SK-N-SH (cell line): Measurements from ENCODE around the gene MAPK13. TPM values are rescaled to one million over a fixed set of nuclear protein-coding genes. Genes with fewer than 3 reads are reported as not detected.
A peak's percentile ranks its signal among the peaks of the same experiment; 100 is the strongest.

ENCODE experiments used
- CTCF ChIA-PET: fragments of 300-600, 350-600 bp; formaldehyde crosslinking; extraction: SDS; loops from one replicate; lab custom pipeline; 2021; lab: Yijun Ruan, JAX
- POLR2A ChIA-PET: fragments of 350-600 bp; sonication (Branson Sonifier 250); formaldehyde crosslinking; extraction: SDS; loops from one replicate; lab custom pipeline; 2020; ENCODE audit warnings: antibody characterized with exemption, inconsistent platforms; lab: Yijun Ruan, JAX
- DNase-seq: peaks from one replicate; pipeline ENCODE4 v3.0.0; 2012
- H2AFZ ChIP-seq: fragments of 200-600 bp; sonication (generic); 2 replicates; pipeline ENCODE4 v1.8.1; 2016; ENCODE audit warnings: antibody characterized with exemption, mild to moderate bottlenecking, low read depth
- H3F3A ChIP-seq: fragments of 200-600 bp; sonication (generic); replicated peaks from 2 replicates; pipeline ENCODE3; 2016; ENCODE audit warnings: antibody characterized with exemption, mild to moderate bottlenecking; ENCODE audit not compliant: insufficient read depth
- H3K27ac ChIP-seq, 2 experiments: fragments of 200-500 bp in 1 of 2; fragments of 200-600 bp in 1 of 2; sonication (Bioruptor generic) in 1 of 2; sonication (generic), shearing (Covaris generic) in 1 of 2; 2 replicates each; pipeline versions ENCODE4 v1.5.1 to v1.6.1; 2014 to 2016; ENCODE audit warnings: low read depth in 2 of 2, inconsistent platforms in 1 of 2, low read length in 1 of 2, mild to moderate bottlenecking in 1 of 2, mixed read lengths in 1 of 2
- H3K27me3 ChIP-seq: fragments of 200-600 bp; sonication (generic), shearing (Covaris generic); 2 replicates; pipeline ENCODE4 v1.6.1; 2016; ENCODE audit warnings: mixed run types; ENCODE audit not compliant: insufficient read depth
- H3K36me3 ChIP-seq, 2 experiments: fragments of 200-500 bp in 1 of 2; fragments of 200-600 bp in 1 of 2; sonication (Bioruptor generic) in 1 of 2; sonication (generic) in 1 of 2; replicated peaks in 1 of 2; 2 replicates each; pipeline versions ENCODE3 to v1.5.1; 2014 to 2016; ENCODE audit warnings: low read length in 1 of 2, mild to moderate bottlenecking in 1 of 2; ENCODE audit not compliant: insufficient read depth in 2 of 2, control insufficient read depth in 1 of 2
- H3K4me1 ChIP-seq, 2 experiments: fragments of 200-500 bp in 1 of 2; fragments of 200-600 bp in 1 of 2; sonication (Bioruptor generic) in 1 of 2; sonication (generic), shearing (Covaris generic) in 1 of 2; 2 replicates each; pipeline versions ENCODE4 v1.5.1 to v1.6.1; 2014 to 2016; ENCODE audit warnings: low read depth in 1 of 2, low read length in 1 of 2, mixed run types in 1 of 2; ENCODE audit not compliant: insufficient read depth in 2 of 2, control insufficient read depth in 1 of 2
- H3K4me2 ChIP-seq: fragments of 200-600 bp; sonication (generic), shearing (Covaris generic); 2 replicates; pipeline ENCODE4 v1.6.1; 2017; ENCODE audit warnings: mixed run types
- H3K4me3 ChIP-seq, 2 experiments: fragments of 200-500 bp in 1 of 2; fragments of 200-600 bp in 1 of 2; sonication (Bioruptor generic) in 1 of 2; sonication (generic), shearing (Covaris generic) in 1 of 2; 2 replicates each; pipeline versions ENCODE4 v1.5.1 to v1.8.1; 2014 to 2016; ENCODE audit warnings: low read depth in 2 of 2, inconsistent platforms in 1 of 2, low read length in 1 of 2, mild to moderate bottlenecking in 1 of 2, mixed read lengths in 1 of 2, moderate library complexity in 1 of 2
- H3K79me2 ChIP-seq: fragments of 200-600 bp; sonication (generic); 2 replicates; pipeline ENCODE4 v1.8.1; 2017; ENCODE audit warnings: mild to moderate bottlenecking; ENCODE audit not compliant: insufficient read depth
- H3K9ac ChIP-seq: fragments of 200-600 bp; sonication (generic); 2 replicates; pipeline ENCODE4 v1.6.1; 2017; ENCODE audit warnings: mixed run types
- H3K9me2 ChIP-seq: fragments of 200-600 bp; sonication (generic); 2 replicates; pipeline ENCODE4 v1.6.1; 2017; ENCODE audit warnings: mixed run types
- H3K9me3 ChIP-seq: fragments of 200-600 bp; sonication (generic); 2 replicates; pipeline ENCODE4 v1.6.1; 2017; ENCODE audit warnings: mixed run types, mild to moderate bottlenecking, moderate library complexity
- H4K20me1 ChIP-seq: fragments of 200-600 bp; sonication (generic); 2 replicates; pipeline ENCODE4 v1.6.1; 2017; ENCODE audit warnings: mild to moderate bottlenecking, mixed run types; ENCODE audit not compliant: insufficient read depth
- CHD2 ChIP-seq: fragments of 150-350 bp; IDR thresholded peaks from 2 replicates; pipeline ENCODE4 v1.6.1; 2018; ENCODE audit warnings: low read length; ENCODE audit not compliant: partially characterized antibody
- ELF1 ChIP-seq: IDR thresholded peaks from 2 replicates; pipeline ENCODE4 v1.4.0; 2012
- GABPA ChIP-seq: IDR thresholded peaks from 2 replicates; pipeline ENCODE4 v1.4.0; 2012; ENCODE audit warnings: low read depth, mild to moderate bottlenecking
- MEF2A ChIP-seq: IDR thresholded peaks from 2 replicates; pipeline ENCODE4 v1.4.0; 2012; ENCODE audit warnings: low read depth, borderline replicate concordance
- MXI1 ChIP-seq: IDR thresholded peaks from 2 replicates; pipeline ENCODE4 v1.6.1; 2012; ENCODE audit warnings: mild to moderate bottlenecking, low read depth, low read length, improper control_type of control experiment
- NFIC ChIP-seq: IDR thresholded peaks from 2 replicates; pipeline ENCODE4 v1.4.0; 2012; ENCODE audit warnings: borderline replicate concordance
- RAD21 ChIP-seq: IDR thresholded peaks from 2 replicates; pipeline ENCODE4 v1.6.1; 2012; ENCODE audit warnings: mild to moderate bottlenecking, low read length
- RFX5 ChIP-seq: IDR thresholded peaks from 2 replicates; pipeline ENCODE4 v1.6.1; 2012; ENCODE audit warnings: mild to moderate bottlenecking, improper control_type of control experiment, low read length
- RXRA ChIP-seq: IDR thresholded peaks from 2 replicates; pipeline ENCODE4 v1.4.0; 2012; ENCODE audit warnings: low read depth, mild to moderate bottlenecking, borderline replicate concordance
- SMC3 ChIP-seq: IDR thresholded peaks from 2 replicates; pipeline ENCODE4 v1.6.1; 2012; ENCODE audit warnings: low read depth, low read length, improper control_type of control experiment
- TCF12 ChIP-seq: IDR thresholded peaks from 2 replicates; pipeline ENCODE4 v1.4.0; 2012
- TEAD4 ChIP-seq: IDR thresholded peaks from 2 replicates; pipeline ENCODE4 v1.4.0; 2012; ENCODE audit warnings: mild to moderate bottlenecking, borderline replicate concordance; ENCODE audit not compliant: insufficient read depth
- YY1 ChIP-seq: IDR thresholded peaks from 2 replicates; pipeline ENCODE4 v1.4.0; 2012; ENCODE audit warnings: low read depth, mild to moderate bottlenecking
- WGBS: methylation state at CpG from one replicate; pipeline ENCODE4 v1.1.6; 2017; ENCODE audit warnings: low lambda C conversion rate; 5-methylcytosine and 5-hydroxymethylcytosine counted together
- polyA plus RNA-seq, 3 experiments: library from polyadenylated mRNA; depleted of rRNA; stranded (reverse); fragments of >200 nt; gene quantifications; 2 replicates each; pipeline ENCODE4 v1.2.3, GENCODE V29; 2012
- TF ChIP-seq, protein P1 (sequence below): IDR thresholded peaks from 2 replicates; pipeline ENCODE4; 2012
- TF ChIP-seq, protein P2 (sequence below): fragments of 200-600 bp; sonication (generic); IDR thresholded peaks from 2 replicates; pipeline ENCODE4 v1.6.1; 2017; ENCODE audit warnings: antibody characterized with exemption, mild to moderate bottlenecking, moderate library complexity
- TF ChIP-seq, protein P3 (sequence below): fragments of 150-350 bp; IDR thresholded peaks from 2 replicates; pipeline ENCODE4 v1.6.1; 2017; ENCODE audit warnings: antibody characterized with exemption, low read length, low read depth, borderline replicate concordance
- TF ChIP-seq, protein P4 (sequence below): IDR thresholded peaks from 2 replicates; pipeline ENCODE4 v1.4.0; 2012; ENCODE audit warnings: low read depth, borderline replicate concordance
- TF ChIP-seq, protein P5 (sequence below): IDR thresholded peaks from 2 replicates; pipeline ENCODE4 v1.4.0; 2012; ENCODE audit warnings: low read depth
- TF ChIP-seq, protein P6 (sequence below): IDR thresholded peaks from 2 replicates; pipeline ENCODE4 v1.6.1; 2012; ENCODE audit warnings: mild to moderate bottlenecking, low read depth, low read length, moderate library complexity
- TF ChIP-seq, protein P7 (sequence below): fragments of 150-350 bp; IDR thresholded peaks from 2 replicates; pipeline ENCODE4 v1.6.1; 2016; ENCODE audit warnings: mild to moderate bottlenecking, low read depth, low read length

Gene MAPK13
- polyA plus RNA-seq, 1 of the 3 experiments (the other 2 are of a cell fraction), result 2.3 TPM

DNA sequence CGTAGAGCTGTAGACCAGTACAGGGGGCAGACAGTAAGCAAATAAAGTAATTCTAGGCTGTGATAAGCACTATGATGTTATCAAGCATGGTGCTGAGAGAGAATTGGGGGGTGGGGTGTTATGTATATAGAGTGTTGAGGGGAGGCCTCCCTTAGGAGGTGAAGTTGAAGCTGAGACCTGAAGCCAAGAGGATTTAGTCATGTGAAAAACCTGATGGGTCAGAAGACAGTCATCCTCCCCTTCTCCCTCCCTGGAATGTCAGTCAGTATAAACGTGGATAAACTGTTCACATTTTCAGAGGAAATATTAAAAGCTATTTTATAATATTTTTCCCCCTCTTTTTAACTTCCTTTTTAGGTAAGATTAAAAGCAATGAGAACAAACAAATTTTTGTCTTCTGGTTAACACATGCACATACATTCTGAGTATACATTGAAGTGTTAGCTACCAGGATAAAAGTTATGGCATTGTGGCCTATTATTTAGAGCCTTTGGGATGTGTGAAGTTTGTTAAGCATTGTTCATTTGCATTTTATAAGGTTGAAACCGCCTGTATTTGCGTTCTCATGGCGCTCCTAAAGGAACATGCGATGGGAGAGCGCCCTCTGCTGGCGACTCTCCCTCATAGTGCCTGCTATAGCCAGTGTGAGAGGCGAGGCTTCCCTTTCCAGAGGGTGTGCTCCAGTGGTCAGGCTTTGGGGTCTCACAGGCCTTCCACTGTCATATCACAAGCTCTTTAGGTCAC lies 35.4 kb upstream of the MAPK13 start:
- ChIA-PET CTCF (interaction anchor here (0.5 to 9.7 kb wide), 59 partner anchors 10 to 546 kb away, joined by 3 to 224 read pairs (median 6); partner anchors contain the start of genes ARMC12, MAPK13, MAPK14 and SLC26A8), POLR2A (interaction anchor here (1.5 kb wide), 1 partner anchor 66 kb away, joined by 14 read pairs; no protein-coding TSS in a partner anchor)
- no peaks in the 10 kb centered on the region for H4K20me1 ChIP-seq
- peak; percentile 66 for DNase-seq
- H3K36me3 ChIP-seq, result peaks cover 18 to 34% of the 10 kb centered on the region in 2 experiments
- no peak overlapping the region; the same call in 1 of the 2 replicates for H3K9ac ChIP-seq
- H3K79me2 ChIP-seq, result no peaks in the 10 kb centered on the region; the same call in 1 of the 2 replicates
- peak overlapping the region in 1 of 2 experiments; percentile 39; a peak in 1 of 4 replicates for H3K4me3 ChIP-seq
- H3K9me3 ChIP-seq, result no peaks in the 10 kb centered on the region
- H3K4me1 ChIP-seq, result peaks cover 0 to 20% of the 10 kb centered on the region in 2 experiments; a peak in 2 of 4 replicates
- H3K9me2 ChIP-seq, result no peaks in the 10 kb centered on the region
- H3K27ac ChIP-seq, result no peak overlapping the region; a peak in 2 of 4 replicates
- TF ChIP-seq CHD2, result peak; percentile 75
- no peak for TF ChIP-seq TCF12
- no peak for TF ChIP-seq MEF2A
- TF ChIP-seq YY1, result 0 out of 2 replicates have a peak, but pooled peaks have one; percentile 19
- TF ChIP-seq, protein P1, sequence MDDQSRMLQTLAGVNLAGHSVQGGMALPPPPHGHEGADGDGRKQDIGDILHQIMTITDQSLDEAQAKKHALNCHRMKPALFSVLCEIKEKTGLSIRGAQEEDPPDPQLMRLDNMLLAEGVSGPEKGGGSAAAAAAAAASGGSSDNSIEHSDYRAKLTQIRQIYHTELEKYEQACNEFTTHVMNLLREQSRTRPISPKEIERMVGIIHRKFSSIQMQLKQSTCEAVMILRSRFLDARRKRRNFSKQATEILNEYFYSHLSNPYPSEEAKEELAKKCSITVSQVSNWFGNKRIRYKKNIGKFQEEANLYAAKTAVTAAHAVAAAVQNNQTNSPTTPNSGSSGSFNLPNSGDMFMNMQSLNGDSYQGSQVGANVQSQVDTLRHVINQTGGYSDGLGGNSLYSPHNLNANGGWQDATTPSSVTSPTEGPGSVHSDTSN, result no peak
- TF ChIP-seq, protein P2, sequence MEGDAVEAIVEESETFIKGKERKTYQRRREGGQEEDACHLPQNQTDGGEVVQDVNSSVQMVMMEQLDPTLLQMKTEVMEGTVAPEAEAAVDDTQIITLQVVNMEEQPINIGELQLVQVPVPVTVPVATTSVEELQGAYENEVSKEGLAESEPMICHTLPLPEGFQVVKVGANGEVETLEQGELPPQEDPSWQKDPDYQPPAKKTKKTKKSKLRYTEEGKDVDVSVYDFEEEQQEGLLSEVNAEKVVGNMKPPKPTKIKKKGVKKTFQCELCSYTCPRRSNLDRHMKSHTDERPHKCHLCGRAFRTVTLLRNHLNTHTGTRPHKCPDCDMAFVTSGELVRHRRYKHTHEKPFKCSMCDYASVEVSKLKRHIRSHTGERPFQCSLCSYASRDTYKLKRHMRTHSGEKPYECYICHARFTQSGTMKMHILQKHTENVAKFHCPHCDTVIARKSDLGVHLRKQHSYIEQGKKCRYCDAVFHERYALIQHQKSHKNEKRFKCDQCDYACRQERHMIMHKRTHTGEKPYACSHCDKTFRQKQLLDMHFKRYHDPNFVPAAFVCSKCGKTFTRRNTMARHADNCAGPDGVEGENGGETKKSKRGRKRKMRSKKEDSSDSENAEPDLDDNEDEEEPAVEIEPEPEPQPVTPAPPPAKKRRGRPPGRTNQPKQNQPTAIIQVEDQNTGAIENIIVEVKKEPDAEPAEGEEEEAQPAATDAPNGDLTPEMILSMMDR, result peak; percentile 97
- TF ChIP-seq NFIC, result no peak
- TF ChIP-seq, protein P3, sequence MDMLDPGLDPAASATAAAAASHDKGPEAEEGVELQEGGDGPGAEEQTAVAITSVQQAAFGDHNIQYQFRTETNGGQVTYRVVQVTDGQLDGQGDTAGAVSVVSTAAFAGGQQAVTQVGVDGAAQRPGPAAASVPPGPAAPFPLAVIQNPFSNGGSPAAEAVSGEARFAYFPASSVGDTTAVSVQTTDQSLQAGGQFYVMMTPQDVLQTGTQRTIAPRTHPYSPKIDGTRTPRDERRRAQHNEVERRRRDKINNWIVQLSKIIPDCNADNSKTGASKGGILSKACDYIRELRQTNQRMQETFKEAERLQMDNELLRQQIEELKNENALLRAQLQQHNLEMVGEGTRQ, result no peak
- TF ChIP-seq, protein P4, sequence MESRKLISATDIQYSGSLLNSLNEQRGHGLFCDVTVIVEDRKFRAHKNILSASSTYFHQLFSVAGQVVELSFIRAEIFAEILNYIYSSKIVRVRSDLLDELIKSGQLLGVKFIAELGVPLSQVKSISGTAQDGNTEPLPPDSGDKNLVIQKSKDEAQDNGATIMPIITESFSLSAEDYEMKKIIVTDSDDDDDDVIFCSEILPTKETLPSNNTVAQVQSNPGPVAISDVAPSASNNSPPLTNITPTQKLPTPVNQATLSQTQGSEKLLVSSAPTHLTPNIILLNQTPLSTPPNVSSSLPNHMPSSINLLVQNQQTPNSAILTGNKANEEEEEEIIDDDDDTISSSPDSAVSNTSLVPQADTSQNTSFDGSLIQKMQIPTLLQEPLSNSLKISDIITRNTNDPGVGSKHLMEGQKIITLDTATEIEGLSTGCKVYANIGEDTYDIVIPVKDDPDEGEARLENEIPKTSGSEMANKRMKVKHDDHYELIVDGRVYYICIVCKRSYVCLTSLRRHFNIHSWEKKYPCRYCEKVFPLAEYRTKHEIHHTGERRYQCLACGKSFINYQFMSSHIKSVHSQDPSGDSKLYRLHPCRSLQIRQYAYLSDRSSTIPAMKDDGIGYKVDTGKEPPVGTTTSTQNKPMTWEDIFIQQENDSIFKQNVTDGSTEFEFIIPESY, result no peak
- TF ChIP-seq, protein P5, sequence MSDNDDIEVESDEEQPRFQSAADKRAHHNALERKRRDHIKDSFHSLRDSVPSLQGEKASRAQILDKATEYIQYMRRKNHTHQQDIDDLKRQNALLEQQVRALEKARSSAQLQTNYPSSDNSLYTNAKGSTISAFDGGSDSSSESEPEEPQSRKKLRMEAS, result peak; percentile 34; the same call in 1 of the 2 replicates
- no peak for TF ChIP-seq ELF1
- no peak for TF ChIP-seq TEAD4
- 0 out of 2 replicates have a peak, but pooled peaks have one; percentile 21 for TF ChIP-seq RFX5
- TF ChIP-seq, protein P6, sequence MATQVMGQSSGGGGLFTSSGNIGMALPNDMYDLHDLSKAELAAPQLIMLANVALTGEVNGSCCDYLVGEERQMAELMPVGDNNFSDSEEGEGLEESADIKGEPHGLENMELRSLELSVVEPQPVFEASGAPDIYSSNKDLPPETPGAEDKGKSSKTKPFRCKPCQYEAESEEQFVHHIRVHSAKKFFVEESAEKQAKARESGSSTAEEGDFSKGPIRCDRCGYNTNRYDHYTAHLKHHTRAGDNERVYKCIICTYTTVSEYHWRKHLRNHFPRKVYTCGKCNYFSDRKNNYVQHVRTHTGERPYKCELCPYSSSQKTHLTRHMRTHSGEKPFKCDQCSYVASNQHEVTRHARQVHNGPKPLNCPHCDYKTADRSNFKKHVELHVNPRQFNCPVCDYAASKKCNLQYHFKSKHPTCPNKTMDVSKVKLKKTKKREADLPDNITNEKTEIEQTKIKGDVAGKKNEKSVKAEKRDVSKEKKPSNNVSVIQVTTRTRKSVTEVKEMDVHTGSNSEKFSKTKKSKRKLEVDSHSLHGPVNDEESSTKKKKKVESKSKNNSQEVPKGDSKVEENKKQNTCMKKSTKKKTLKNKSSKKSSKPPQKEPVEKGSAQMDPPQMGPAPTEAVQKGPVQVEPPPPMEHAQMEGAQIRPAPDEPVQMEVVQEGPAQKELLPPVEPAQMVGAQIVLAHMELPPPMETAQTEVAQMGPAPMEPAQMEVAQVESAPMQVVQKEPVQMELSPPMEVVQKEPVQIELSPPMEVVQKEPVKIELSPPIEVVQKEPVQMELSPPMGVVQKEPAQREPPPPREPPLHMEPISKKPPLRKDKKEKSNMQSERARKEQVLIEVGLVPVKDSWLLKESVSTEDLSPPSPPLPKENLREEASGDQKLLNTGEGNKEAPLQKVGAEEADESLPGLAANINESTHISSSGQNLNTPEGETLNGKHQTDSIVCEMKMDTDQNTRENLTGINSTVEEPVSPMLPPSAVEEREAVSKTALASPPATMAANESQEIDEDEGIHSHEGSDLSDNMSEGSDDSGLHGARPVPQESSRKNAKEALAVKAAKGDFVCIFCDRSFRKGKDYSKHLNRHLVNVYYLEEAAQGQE, result no peak
- TF ChIP-seq, protein P7, sequence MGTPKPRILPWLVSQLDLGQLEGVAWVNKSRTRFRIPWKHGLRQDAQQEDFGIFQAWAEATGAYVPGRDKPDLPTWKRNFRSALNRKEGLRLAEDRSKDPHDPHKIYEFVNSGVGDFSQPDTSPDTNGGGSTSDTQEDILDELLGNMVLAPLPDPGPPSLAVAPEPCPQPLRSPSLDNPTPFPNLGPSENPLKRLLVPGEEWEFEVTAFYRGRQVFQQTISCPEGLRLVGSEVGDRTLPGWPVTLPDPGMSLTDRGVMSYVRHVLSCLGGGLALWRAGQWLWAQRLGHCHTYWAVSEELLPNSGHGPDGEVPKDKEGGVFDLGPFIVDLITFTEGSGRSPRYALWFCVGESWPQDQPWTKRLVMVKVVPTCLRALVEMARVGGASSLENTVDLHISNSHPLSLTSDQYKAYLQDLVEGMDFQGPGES, result no peak
- TF ChIP-seq RAD21, result peak; percentile 95
- TF ChIP-seq MXI1, result 0 out of 2 replicates have a peak, but pooled peaks have one; percentile 26
- peak; percentile 96 for TF ChIP-seq SMC3
- TF ChIP-seq RXRA, result no peak
- TF ChIP-seq GABPA, result no peak
- H2AFZ ChIP-seq, result 0 out of 2 replicates have a peak overlapping the region, but pooled peaks have one; percentile 35
- no peaks in the 10 kb centered on the region for H3K27me3 ChIP-seq
- peaks cover 5% of the 10 kb centered on the region for H3F3A ChIP-seq
- WGBS, result 14% methylated on average over 7 of the region's 9 CpGs
- H3K4me2 ChIP-seq, result no peak overlapping the region
